ENCODE measurements around the gene PRR14. TPM values are rescaled to one million over a fixed set of nuclear protein-coding genes. Genes with fewer than 3 reads are reported as not detected.
"Not testable (repeated sequence)": the region's sequence is repeated elsewhere in the genome, so short reads cannot be mapped to it uniquely, and the experiment has no call there.

Gene PRR14
- total and polyA plus RNA-seq, 4 donors: 7.5 to 13.5 (median 8.9) TPM

GRCh38 chr16:30694926-30695693 is 44.4 kb downstream of the PRR14 start:
- no peak overlapping the region for H3K4me3 ChIP-seq (ENCODE audit: low read depth in 1 of 3, low read length in 3 of 3)
- H3K4me1 ChIP-seq (ENCODE audit: control insufficient read depth in 4 of 4, insufficient read depth in 4 of 4, low read length in 3 of 4): peaks cover 0 to 18% (median 14%) of the 10 kb centered on the region in 4 donors
- H3K27me3 ChIP-seq (ENCODE audit: control insufficient read depth in 4 of 4, insufficient read depth in 4 of 4, low read length in 3 of 4): no peaks in the 10 kb centered on the region
- no peak overlapping the region for H3K9ac ChIP-seq (ENCODE audit: low read depth in 1 of 2, low read length in 2 of 2)
- no peaks in the 10 kb centered on the region for H3K9me3 ChIP-seq (ENCODE audit: control insufficient read depth in 4 of 4, low read length in 3 of 4)
- DNase-seq (ENCODE audit: low spot score): no peak
- no peak overlapping the region for H3K27ac ChIP-seq (ENCODE audit: low read depth in 1 of 2, low read length in 2 of 2)
- TF ChIP-seq NR2F2 (IDR thresholded peaks at IDR 0.05) (no peak), ZBTB33 (IDR thresholded peaks at IDR 0.05) (no peak), RXRA (IDR thresholded peaks at IDR 0.05) (no peak), MAX (IDR thresholded peaks at IDR 0.05) (no peak), HNF4G (IDR thresholded peaks at IDR 0.05) (no peak), GABPA (IDR thresholded peaks at IDR 0.05 in 1 of 2, conservative IDR thresholded peaks at IDR 0.05 in 1 of 2) (no peak), YY1 (IDR thresholded peaks at IDR 0.05) (no peak), EGR1 (IDR thresholded peaks at IDR 0.05; ENCODE audit: low read depth in 2 of 2) (no peak)
- no peaks in the 10 kb centered on the region for H3K36me3 ChIP-seq (ENCODE audit: control insufficient read depth in 4 of 4, insufficient read depth in 3 of 4, low read depth in 1 of 4, low read length in 3 of 4)
- 70% methylated on average over 11 of the region's 11 CpGs for WGBS

DNA sequence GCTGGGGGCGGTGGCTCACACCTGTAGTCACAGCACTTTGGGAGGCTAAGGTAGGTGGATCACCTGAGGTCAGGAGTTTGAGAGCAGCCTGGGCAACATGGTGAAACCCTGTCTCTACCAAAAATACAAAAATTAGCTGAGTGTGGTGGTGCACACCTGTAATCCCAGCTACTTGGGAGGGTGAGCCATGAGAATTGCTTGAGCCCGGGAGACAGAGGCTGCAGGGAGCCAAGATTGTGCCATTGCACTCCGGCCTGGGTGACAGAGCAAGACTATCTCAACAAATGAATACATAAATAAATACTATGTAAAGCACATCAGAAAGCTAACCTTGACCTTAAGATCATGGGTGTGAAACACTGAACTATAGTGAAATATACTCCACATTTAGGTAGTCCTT is 45.9 kb downstream of the PRR14 start:
- not testable (repeated sequence) for H3K4me3 ChIP-seq (ENCODE audit: low read depth in 1 of 3, low read length in 3 of 3); H3K27me3 ChIP-seq (ENCODE audit: control insufficient read depth in 4 of 4, insufficient read depth in 4 of 4, low read length in 3 of 4); H3K27ac ChIP-seq (ENCODE audit: low read depth in 1 of 2, low read length in 2 of 2); H3K9me3 ChIP-seq (ENCODE audit: control insufficient read depth in 4 of 4, low read length in 3 of 4); H3K9ac ChIP-seq (ENCODE audit: low read depth in 1 of 2, low read length in 2 of 2); DNase-seq (ENCODE audit: low spot score)
- 97% methylated on average over 3 of the region's 3 CpGs for WGBS
- peaks cover 0 to 24% (median 21%) of the 10 kb centered on the region in 4 donors for H3K4me1 ChIP-seq (ENCODE audit: control insufficient read depth in 4 of 4, insufficient read depth in 4 of 4, low read length in 3 of 4)
- peaks cover 3 to 11% (median 7%) of the 10 kb centered on the region in 4 donors for H3K36me3 ChIP-seq (ENCODE audit: control insufficient read depth in 4 of 4, insufficient read depth in 3 of 4, low read depth in 1 of 4, low read length in 3 of 4)

- no peak for DNase-seq (ENCODE audit: low spot score)
- H3K9me3 ChIP-seq (ENCODE audit: control insufficient read depth in 4 of 4, low read length in 3 of 4): no peaks in the 10 kb centered on the region
- H3K27me3 ChIP-seq (ENCODE audit: control insufficient read depth in 4 of 4, insufficient read depth in 4 of 4, low read length in 3 of 4): no peaks in the 10 kb centered on the region
- peak overlapping the region; percentile 100 for H3K27ac ChIP-seq (ENCODE audit: low read depth in 1 of 2, low read length in 2 of 2)
- peak overlapping the region in 1 of 2 donors; percentile 91 for H3K9ac ChIP-seq (ENCODE audit: low read depth in 1 of 2, low read length in 2 of 2)
- TF ChIP-seq MAX (IDR thresholded peaks at IDR 0.05) (peak; percentile 68), FOXA2 (IDR thresholded peaks at IDR 0.05) (no peak), RXRA (IDR thresholded peaks at IDR 0.05) (no peak)
- H3K4me1 ChIP-seq (ENCODE audit: control insufficient read depth in 4 of 4, insufficient read depth in 4 of 4, low read length in 3 of 4): peaks cover 0 to 24% (median 21%) of the 10 kb centered on the region in 4 donors
- peaks cover 3 to 11% (median 7%) of the 10 kb centered on the region in 4 donors for H3K36me3 ChIP-seq (ENCODE audit: control insufficient read depth in 4 of 4, insufficient read depth in 3 of 4, low read depth in 1 of 4, low read length in 3 of 4)
- WGBS: 11% methylated on average over 26 of the region's 26 CpGs
- peak overlapping the region; percentile 55 to 82 (median 81) for H3K4me3 ChIP-seq (ENCODE audit: low read depth in 1 of 3, low read length in 3 of 3)
These were observed 46.7 kb downstream of the PRR14 start for GRCh38 chr16:30697264-30698138.
